Endometrium (tissue), 2 donors: ENCODE data around the gene SOBP.

ENCODE experiments used
- FAIRE-seq: peaks from 2 replicates; lab custom pipeline; 2012; peaks lifted over from hg19 to GRCh38; lab: Jason Lieb, UNC
- donor health status: control.
- donor health status: control.

The SOBP gene

GRCh38 chr6:107616775-107617174 lies 126.9 kb downstream of the SOBP start:
- FAIRE-seq, result no peak

- FAIRE-seq, result no peak
Observed at GRCh38 chr6:107617341-107617932, 127.5 kb downstream of the SOBP start.

GRCh38 chr6:107618672-107619071 lies 128.8 kb downstream of the SOBP start:
- no peak for FAIRE-seq

GRCh38 chr6:107620732-107621131 lies 130.8 kb downstream of the SOBP start:
- FAIRE-seq, result no peak

GRCh38 chr6:107621229-107621937 lies 131.5 kb downstream of the SOBP start:
- FAIRE-seq, result no peak

- no peak for FAIRE-seq
Observed at GRCh38 chr6:107622269-107622668, 132.4 kb downstream of the SOBP start.

GRCh38 chr6:107624050-107624449 lies 134.1 kb downstream of the SOBP start:
- FAIRE-seq, result no peak

- no peak for FAIRE-seq
Observed at GRCh38 chr6:107624541-107624940, 134.6 kb downstream of the SOBP start.

- FAIRE-seq, result no peak
Observed at GRCh38 chr6:107625264-107625663, 135.3 kb downstream of the SOBP start.

- FAIRE-seq, result no peak
Observed at GRCh38 chr6:107626645-107627044, 136.7 kb downstream of the SOBP start.

- no peak for FAIRE-seq
Observed at GRCh38 chr6:107627969-107628368, 138.1 kb downstream of the SOBP start.

GRCh38 chr6:107628878-107629277 lies 139.0 kb downstream of the SOBP start:
- FAIRE-seq, result no peak

GRCh38 chr6:107629548-107630129 lies 139.7 kb downstream of the SOBP start:
- no peak for FAIRE-seq

GRCh38 chr6:107630348-107630977 lies 140.5 kb downstream of the SOBP start:
- FAIRE-seq, result no peak

- FAIRE-seq, result no peak
Observed at GRCh38 chr6:107632381-107633136, 142.6 kb downstream of the SOBP start.

GRCh38 chr6:107633680-107634323 lies 143.9 kb downstream of the SOBP start:
- FAIRE-seq, result no peak

GRCh38 chr6:107634324-107635056 lies 144.6 kb downstream of the SOBP start:
- FAIRE-seq, result no peak

- FAIRE-seq, result no peak
Observed at GRCh38 chr6:107635057-107635515, 145.2 kb downstream of the SOBP start.

GRCh38 chr6:107636486-107636885 lies 146.6 kb downstream of the SOBP start:
- FAIRE-seq, result no peak

- no peak for FAIRE-seq
Observed at GRCh38 chr6:107637316-107638315, 147.7 kb downstream of the SOBP start.
